NT2/D1 (cell line): Measurements from ENCODE around the gene GAS6.

ENCODE experiments used
- DNase-seq: peaks from one replicate; pipeline ENCODE4 v3.0.0-alpha.2; 2011; ENCODE audit warnings: low read depth, low spot score
- H3K27me3 ChIP-seq: 2 replicates; pipeline ENCODE4 v1.6.0; 2011; ENCODE audit warnings: mild to moderate bottlenecking; ENCODE audit not compliant: insufficient read length, insufficient read depth
- H3K36me3 ChIP-seq: 2 replicates; pipeline ENCODE4 v1.6.1; 2011; ENCODE audit warnings: mild to moderate bottlenecking, low read length, mixed read lengths; ENCODE audit not compliant: insufficient read depth, insufficient read length
- H3K4me1 ChIP-seq: 2 replicates; pipeline ENCODE4 v1.5.1; 2011; ENCODE audit not compliant: insufficient read depth, insufficient read length
- H3K4me3 ChIP-seq: 2 replicates; pipeline ENCODE4 v1.5.1; 2011; ENCODE audit warnings: low read depth; ENCODE audit not compliant: insufficient read length
- H3K9ac ChIP-seq: 2 replicates; pipeline ENCODE4 v1.6.0; 2011; ENCODE audit warnings: low read depth; ENCODE audit not compliant: insufficient read length
- H3K9me3 ChIP-seq: 2 replicates; pipeline ENCODE4 v1.5.1; 2011; ENCODE audit warnings: mild to moderate bottlenecking, low read length; ENCODE audit not compliant: insufficient read depth
- SUZ12 ChIP-seq: IDR thresholded peaks from 2 replicates; pipeline ENCODE4 v1.6.1; 2011; ENCODE audit not compliant: insufficient read length, insufficient read depth; ENCODE audit errors: extremely low read depth
- YY1 ChIP-seq: IDR thresholded peaks from 2 replicates; pipeline ENCODE4 v1.6.1; 2011; ENCODE audit not compliant: insufficient read length, insufficient read depth
- ZNF274 ChIP-seq: IDR thresholded peaks from 2 replicates; pipeline ENCODE4 v1.6.1; 2011; ENCODE audit warnings: mild to moderate bottlenecking, low read depth, low read length

Gene GAS6

DNA sequence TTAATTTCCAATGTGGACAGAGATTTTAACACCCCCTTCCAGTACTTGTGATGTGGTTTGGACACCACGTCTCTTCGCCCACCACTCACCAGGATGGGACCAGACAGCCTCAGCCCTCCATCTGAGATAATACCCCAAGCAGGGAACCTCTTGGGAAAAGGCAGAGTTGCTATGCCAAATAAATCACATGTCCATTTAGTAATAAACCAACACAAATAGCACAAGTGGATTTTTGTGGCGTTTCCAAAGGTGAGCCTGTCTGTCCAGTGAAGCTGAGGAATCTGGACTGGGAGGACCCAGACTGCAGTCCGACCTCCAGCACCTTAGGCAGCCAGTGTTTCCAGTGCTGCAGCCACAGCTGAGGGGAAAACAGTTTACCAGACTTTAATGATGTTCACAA, 34.1 kb upstream of the GAS6 start:
- H3K9ac ChIP-seq: no peak overlapping the region
- H3K27me3 ChIP-seq: no peaks in the 10 kb centered on the region
- H3K36me3 ChIP-seq: no peaks in the 10 kb centered on the region
- peaks cover 13% of the 10 kb centered on the region; the same call in 1 of the 2 replicates for H3K9me3 ChIP-seq
- no peak for TF ChIP-seq SUZ12
- no peak for TF ChIP-seq YY1
- TF ChIP-seq ZNF274: no peak
- DNase-seq: no peak
- H3K4me1 ChIP-seq: no peaks in the 10 kb centered on the region
- H3K4me3 ChIP-seq: no peak overlapping the region

- Histone ChIP-seq H3K9me3 (peaks cover 21% of the 10 kb centered on the region; the same call in 1 of the 2 replicates), H3K4me1 (no peaks in the 10 kb centered on the region), H3K36me3 (no peaks in the 10 kb centered on the region), H3K9ac (no peak overlapping the region), H3K27me3 (no peaks in the 10 kb centered on the region), H3K4me3 (no peak overlapping the region)
- TF ChIP-seq YY1: no peak
- no peak for TF ChIP-seq SUZ12
- TF ChIP-seq ZNF274: no peak
- DNase-seq: no peak
These were observed 33.3 kb upstream of the GAS6 start for GRCh38 chr13:113897161-113897560.

DNA sequence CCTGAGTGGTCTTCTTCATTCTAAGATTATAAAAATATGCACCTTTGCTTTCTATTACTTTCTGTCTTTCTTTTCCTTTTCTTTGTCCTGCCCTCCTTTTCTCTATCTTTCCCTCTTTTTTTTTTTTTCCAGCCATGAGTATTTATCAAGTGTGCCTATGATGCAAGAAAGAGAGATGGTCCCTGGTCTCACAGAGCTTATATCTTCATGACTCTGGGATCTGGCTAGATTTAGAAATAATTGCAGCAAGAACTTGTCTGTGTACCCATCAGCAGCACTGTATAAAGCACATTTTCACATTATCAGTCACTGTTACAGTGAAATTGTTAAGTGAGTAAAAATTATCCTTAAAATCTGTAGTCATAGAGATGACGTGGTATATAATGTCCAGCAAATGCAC, 31.6 kb upstream of the GAS6 start:
- Histone ChIP-seq H3K27me3 (no peaks in the 10 kb centered on the region), H3K4me1 (no peaks in the 10 kb centered on the region), H3K4me3 (no peak overlapping the region), H3K9ac (no peak overlapping the region), H3K36me3 (no peaks in the 10 kb centered on the region), H3K9me3 (peaks cover 26% of the 10 kb centered on the region; the same call in 1 of the 2 replicates)
- TF ChIP-seq YY1 (no peak), SUZ12 (no peak), ZNF274 (no peak)
- DNase-seq: no peak

DNA sequence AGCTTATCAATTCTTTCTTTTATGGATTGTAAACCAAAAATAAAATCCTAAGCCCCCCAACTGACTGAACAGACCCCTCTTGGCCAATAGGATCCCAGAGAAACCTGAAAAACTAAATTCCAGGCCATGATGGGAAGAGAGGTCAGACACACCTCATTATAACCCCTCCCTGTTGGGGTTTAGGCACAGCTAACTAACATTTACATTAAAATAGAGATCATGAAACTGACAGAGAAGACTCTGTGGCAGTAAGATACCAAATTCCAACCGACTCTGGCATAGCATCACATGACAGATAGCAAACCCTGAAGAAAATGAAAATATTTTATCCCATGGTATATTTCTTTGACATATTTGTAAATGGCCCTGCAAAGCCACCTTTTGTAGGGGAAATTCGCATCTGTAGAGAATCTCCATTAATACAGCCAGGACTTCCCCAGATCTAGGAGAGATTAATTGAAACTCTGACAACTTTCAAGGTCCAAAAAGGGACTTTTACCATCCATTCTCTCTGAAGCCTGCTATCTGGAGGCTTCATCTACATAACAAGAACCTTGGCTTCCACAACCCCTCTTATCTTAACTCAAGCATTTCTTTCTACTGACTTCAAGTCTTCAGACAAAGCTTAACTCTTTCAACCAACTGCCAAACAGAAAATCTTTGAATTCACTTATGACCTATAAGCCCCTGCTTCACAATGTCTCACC, 27.1 kb upstream of the GAS6 start:
- no peaks in the 10 kb centered on the region for H3K36me3 ChIP-seq
- H3K9ac ChIP-seq: no peak overlapping the region
- DNase-seq: peak; percentile 38
- no peak overlapping the region for H3K4me3 ChIP-seq
- no peaks in the 10 kb centered on the region for H3K27me3 ChIP-seq
- 0 out of 2 replicates have a peak, but pooled peaks cover 20% of the 10 kb centered on the region for H3K9me3 ChIP-seq
- no peak for TF ChIP-seq ZNF274
- no peak for TF ChIP-seq YY1
- no peak for TF ChIP-seq SUZ12
- peaks cover 7% of the 10 kb centered on the region for H3K4me1 ChIP-seq

GRCh38 chr13:113889467-113889866, 25.6 kb upstream of the GAS6 start:
- DNase-seq: no peak
- H3K9ac ChIP-seq: no peak overlapping the region

GRCh38 chr13:113888701-113889330, 24.9 kb upstream of the GAS6 start:
- no peaks in the 10 kb centered on the region for H3K36me3 ChIP-seq
- TF ChIP-seq ZNF274: no peak
- no peak for TF ChIP-seq SUZ12
- H3K9me3 ChIP-seq: 0 out of 2 replicates have a peak, but pooled peaks cover 12% of the 10 kb centered on the region
- H3K27me3 ChIP-seq: no peaks in the 10 kb centered on the region
- H3K4me1 ChIP-seq: peaks cover 7% of the 10 kb centered on the region
- no peak overlapping the region for H3K9ac ChIP-seq
- H3K4me3 ChIP-seq: no peak overlapping the region
- no peak for DNase-seq

More at GRCh38 chr13:113889467-113889866, 25.6 kb upstream of the GAS6 start:
- Histone ChIP-seq H3K4me3 (no peak overlapping the region), H3K4me1 (peaks cover 7% of the 10 kb centered on the region), H3K36me3 (no peaks in the 10 kb centered on the region), H3K27me3 (no peaks in the 10 kb centered on the region), H3K9me3 (0 out of 2 replicates have a peak, but pooled peaks cover 15% of the 10 kb centered on the region)
- no peak for TF ChIP-seq ZNF274
- no peak for TF ChIP-seq YY1
- TF ChIP-seq SUZ12: no peak

DNA sequence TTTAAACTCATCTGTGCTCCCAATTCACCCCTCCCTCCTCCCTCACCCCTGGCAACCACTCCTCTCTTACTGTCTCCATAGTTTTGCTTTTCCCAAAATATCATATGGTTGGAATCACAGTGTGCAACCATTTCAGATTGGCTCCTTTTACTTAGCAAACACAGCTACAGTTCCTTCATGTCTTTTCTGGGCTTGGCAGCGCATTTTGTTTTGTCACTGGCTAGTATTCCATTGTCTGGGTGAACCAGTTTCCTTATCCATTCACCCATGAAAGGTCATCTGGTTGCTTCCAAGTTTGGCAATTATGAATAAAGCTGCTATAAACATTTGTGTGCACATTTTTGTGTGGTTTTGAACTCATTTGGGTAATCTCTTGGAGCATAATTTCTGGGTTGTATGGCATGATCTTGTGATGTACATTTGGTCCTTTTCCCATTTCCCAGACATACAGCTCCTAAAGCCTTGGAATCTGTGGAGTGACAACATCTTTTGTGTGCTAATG, 23.9 kb upstream of the GAS6 start:
- no peaks in the 10 kb centered on the region for H3K36me3 ChIP-seq
- H3K9ac ChIP-seq: no peak overlapping the region
- H3K4me3 ChIP-seq: no peak overlapping the region
- peaks cover 7% of the 10 kb centered on the region for H3K4me1 ChIP-seq
- no peaks in the 10 kb centered on the region for H3K27me3 ChIP-seq
- TF ChIP-seq ZNF274: no peak
- TF ChIP-seq YY1: no peak
- no peak for TF ChIP-seq SUZ12
- H3K9me3 ChIP-seq: 0 out of 2 replicates have a peak, but pooled peaks cover 11% of the 10 kb centered on the region
- no peak for DNase-seq
